B cell (primary cell): ENCODE data around the gene BDP1. TPM values are rescaled to one million over a fixed set of nuclear protein-coding genes. Genes with fewer than 3 reads are reported as not detected.
"Not testable (repeated sequence)": the region's sequence is repeated elsewhere in the genome, so short reads cannot be mapped to it uniquely, and the experiment has no call there.

Source experiments
- ATAC-seq: fragments of 200-7000 bp; cut with Tn5 transposase; one replicate; pipeline ENCODE4 v1.10.0; 2021; ENCODE audit warnings: low read depth, mild to moderate bottlenecking, moderate number of reproducible peaks, moderate library complexity
- CTCF ChIA-PET: fragments of 350-600 bp; sonication (Branson Sonifier 250); formaldehyde crosslinking; loops from one replicate; lab custom pipeline; 2021; ENCODE audit warnings: antibody characterized with exemption, inconsistent platforms; lab: Charles Lee
- POLR2A ChIA-PET: fragments of 350-600 bp; sonication (Branson Sonifier 250); formaldehyde crosslinking; loops from one replicate; lab custom pipeline; 2021; ENCODE audit warnings: antibody characterized with exemption; lab: Charles Lee
- DNase-seq: peaks from one replicate; pipeline ENCODE4 v3.0.0; 2013
- H2AFZ ChIP-seq: 2 replicates; pipeline ENCODE4 v1.6.1; 2012; ENCODE audit warnings: mild to moderate bottlenecking, low read depth, low read length; ENCODE audit not compliant: insufficient read depth, poor library complexity, severe bottlenecking
- H3K27ac ChIP-seq, 2 donors: 1 replicate in 1 of 2; 2 replicates in 1 of 2; pipeline ENCODE4 v1.5.1; 2012 to 2013; ENCODE audit warnings: low read length in 2 of 2, mild to moderate bottlenecking in 2 of 2, moderate library complexity in 1 of 2
- H3K27me3 ChIP-seq, 4 experiments: fragments of 200-600 bp in 1 of 4; sonication (generic) in 1 of 4; replicated peaks in 1 of 4; 1 replicate in 2 of 4; 2 replicates in 2 of 4; pipeline versions ENCODE4 v1.6.1 to v1.7.0; 2013 to 2016; ENCODE audit warnings: low read length in 3 of 4, mild to moderate bottlenecking in 2 of 4, mixed read lengths in 1 of 4, moderate library complexity in 1 of 4; ENCODE audit not compliant: insufficient read depth in 4 of 4, control insufficient read depth in 3 of 4; ENCODE audit errors: control extremely low read depth in 1 of 4
- H3K36me3 ChIP-seq, 2 experiments: replicated peaks in 1 of 2; 1 replicate in 1 of 2; 2 replicates in 1 of 2; pipeline versions ENCODE4 v1.6.1 to v1.7.1; 2013; ENCODE audit warnings: low read length in 1 of 2; ENCODE audit not compliant: insufficient read depth in 2 of 2, control insufficient read depth in 1 of 2; ENCODE audit errors: control extremely low read depth in 1 of 2, extremely low read depth in 1 of 2
- H3K4me1 ChIP-seq, 2 donors: fragments of 200-600 bp in 1 of 2; sonication (generic) in 1 of 2; 1 replicate in 1 of 2; 2 replicates in 1 of 2; pipeline versions ENCODE4 v1.5.1 to v1.6.1; 2013 to 2017; ENCODE audit warnings: low read length in 2 of 2; ENCODE audit not compliant: control insufficient read depth in 2 of 2, insufficient read depth in 2 of 2
- H3K4me2 ChIP-seq: replicated peaks from 2 replicates; pipeline ENCODE3; 2012; ENCODE audit warnings: mild to moderate bottlenecking, low read depth, low read length; ENCODE audit not compliant: poor library complexity, severe bottlenecking
- H3K4me3 ChIP-seq, 5 experiments: fragments of 200-600 bp in 1 of 5; sonication (generic) in 1 of 5; 1 replicate in 3 of 5; 2 replicates in 2 of 5; pipeline versions ENCODE4 v1.5.1 to v1.7.0; 2011 to 2016; ENCODE audit warnings: low read length in 4 of 5, mild to moderate bottlenecking in 4 of 5, low read depth in 2 of 5, control low read depth in 1 of 5, moderate library complexity in 1 of 5; ENCODE audit not compliant: insufficient read depth in 1 of 5; ENCODE audit errors: control extremely low read depth in 1 of 5, extremely low read depth in 1 of 5
- H3K79me2 ChIP-seq: fragments of 200-600 bp; sonication (generic); one replicate; pipeline ENCODE4 v1.6.0; 2016; ENCODE audit warnings: low read length; ENCODE audit not compliant: control insufficient read depth, insufficient read depth
- H3K9ac ChIP-seq: fragments of 200-600 bp; sonication (generic); 2 replicates; pipeline ENCODE4 v1.6.1; 2017; ENCODE audit warnings: mild to moderate bottlenecking, low read length, moderate library complexity
- H3K9me3 ChIP-seq, 3 donors: one replicate each; pipeline versions ENCODE4 v1.6.1 to v1.7.1; 2013; ENCODE audit warnings: low read length in 2 of 3; ENCODE audit not compliant: control insufficient read depth in 2 of 3, insufficient read depth in 1 of 3; ENCODE audit errors: control extremely low read depth in 1 of 3
- H4K20me1 ChIP-seq: 2 replicates; pipeline ENCODE4 v1.6.0; 2012; ENCODE audit warnings: mild to moderate bottlenecking, low read length; ENCODE audit not compliant: insufficient read depth, control insufficient read depth, poor library complexity, severe bottlenecking
- H3K27ac Mint-ChIP-seq: one replicate; pipeline ENCODE4 v1.8.0; 2021; ENCODE audit warnings: mixed read lengths
- H3K27me3 Mint-ChIP-seq: one replicate; pipeline ENCODE4 v1.8.0; 2021; ENCODE audit warnings: mixed read lengths
- H3K4me1 Mint-ChIP-seq: one replicate; pipeline ENCODE4 v1.8.0; 2021; ENCODE audit warnings: mixed read lengths
- H3K4me3 Mint-ChIP-seq: one replicate; pipeline ENCODE4 v1.8.0; 2021; ENCODE audit warnings: mixed read lengths
- H3K9me3 Mint-ChIP-seq: one replicate; pipeline ENCODE4 v1.8.0; 2022; ENCODE audit warnings: mixed read lengths; ENCODE audit not compliant: insufficient read depth
- EZH2 ChIP-seq: IDR thresholded peaks from 2 replicates; pipeline ENCODE4 v1.6.1; 2012; ENCODE audit warnings: borderline replicate concordance, low read depth, mild to moderate bottlenecking, moderate library complexity, low read length; ENCODE audit not compliant: insufficient read depth, poor library complexity, severe bottlenecking
- WGBS: methylation state at CpG from one replicate; pipeline ENCODE4 v1.1.5; 2013; ENCODE audit warnings: missing lambda C conversion rate; ENCODE audit not compliant: insufficient coverage; 5-methylcytosine and 5-hydroxymethylcytosine counted together
- intact Hi-C: fragments of 100-400 bp; cut with micrococcal nuclease; formaldehyde crosslinking; loops from one replicate; pipeline ENCODE4 v1.10.0; 2022
- polyA plus RNA-seq: library from polyadenylated mRNA; depleted of rRNA; stranded (reverse); fragments of >200 nt; gene quantifications from 2 replicates; pipeline ENCODE4 v1.2.3, GENCODE V29; 2012
- total RNA-seq, 2 donors: library from RNA; stranded (reverse); fragments of 120-200 nt in 1 of 2; gene quantifications; 1 replicate in 1 of 2; 2 replicates in 1 of 2; pipeline versions ENCODE4 v1.2.3 to v1.2.4, GENCODE V29; 2013 to 2022
- TF ChIP-seq, protein P1 (sequence below): fragments of 200-600 bp; IDR thresholded peaks from one replicate; pipeline ENCODE4 v1.8.0; 2022; ENCODE audit warnings: antibody characterized with exemption, mild to moderate bottlenecking

Gene BDP1
- total and polyA plus RNA-seq, 2 donors (not counting 1 experiment from before 2014, with no cell fraction given), result 7.9 to 59.4 TPM

DNA sequence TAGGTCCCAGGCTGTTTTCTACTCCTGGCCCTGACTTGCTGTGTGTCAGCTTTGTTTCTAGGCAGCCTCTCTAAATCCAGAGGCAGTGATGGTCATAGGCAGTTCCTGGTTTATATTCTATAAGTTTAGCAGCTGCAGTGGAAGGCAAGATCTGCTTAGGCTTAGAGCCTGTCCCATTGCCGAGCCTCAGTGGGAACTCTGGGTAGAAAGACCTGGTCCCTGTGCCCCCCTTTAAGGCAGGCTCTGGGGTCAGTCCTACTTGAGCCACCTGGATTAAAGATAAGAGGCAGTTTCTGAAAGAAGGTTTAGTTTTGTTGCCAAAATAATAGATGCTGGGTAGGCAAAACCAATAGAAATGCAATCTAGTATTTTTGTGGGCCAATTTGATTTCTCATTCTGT, 145.3 kb downstream of the BDP1 start:
- Histone ChIP-seq H3K9ac (no peak overlapping the region), H3K79me2 (peaks cover 25% of the 10 kb centered on the region), H3K4me3 (no peak overlapping the region), H2AFZ (no peak overlapping the region), H3K4me2 (no peak overlapping the region), H3K36me3 (peaks cover 14 to 67% of the 10 kb centered on the region in 2 experiments), H3K4me1 (no peaks in the 10 kb centered on the region), H3K27me3 (no peaks in the 10 kb centered on the region), H3K27ac (peak overlapping the region in 1 of 2 donors; percentile 30), H3K9me3 (no peaks in the 10 kb centered on the region), H4K20me1 (no peaks in the 10 kb centered on the region)
- Mint-ChIP-seq H3K27ac (no peak overlapping the region), H3K4me1 (peaks cover 1% of the 10 kb centered on the region), H3K27me3 (no peaks in the 10 kb centered on the region), H3K4me3 (no peak overlapping the region), H3K9me3 (no peaks in the 10 kb centered on the region)
- WGBS, result 100% methylated on average over 1 of the region's 1 CpG
- ATAC-seq (no peak), DNase-seq (no peak)
- ChIA-PET CTCF (interaction anchor here (0.6 to 2.2 kb wide), 5 partner anchors 8 to 125 kb away, joined by 3 to 10 read pairs (median 4); partner anchors contain the start of gene MCCC2), POLR2A (no interaction called here)
- intact Hi-C loops, result no loop called here
- TF ChIP-seq EZH2, result no peak
- TF ChIP-seq, protein P1, sequence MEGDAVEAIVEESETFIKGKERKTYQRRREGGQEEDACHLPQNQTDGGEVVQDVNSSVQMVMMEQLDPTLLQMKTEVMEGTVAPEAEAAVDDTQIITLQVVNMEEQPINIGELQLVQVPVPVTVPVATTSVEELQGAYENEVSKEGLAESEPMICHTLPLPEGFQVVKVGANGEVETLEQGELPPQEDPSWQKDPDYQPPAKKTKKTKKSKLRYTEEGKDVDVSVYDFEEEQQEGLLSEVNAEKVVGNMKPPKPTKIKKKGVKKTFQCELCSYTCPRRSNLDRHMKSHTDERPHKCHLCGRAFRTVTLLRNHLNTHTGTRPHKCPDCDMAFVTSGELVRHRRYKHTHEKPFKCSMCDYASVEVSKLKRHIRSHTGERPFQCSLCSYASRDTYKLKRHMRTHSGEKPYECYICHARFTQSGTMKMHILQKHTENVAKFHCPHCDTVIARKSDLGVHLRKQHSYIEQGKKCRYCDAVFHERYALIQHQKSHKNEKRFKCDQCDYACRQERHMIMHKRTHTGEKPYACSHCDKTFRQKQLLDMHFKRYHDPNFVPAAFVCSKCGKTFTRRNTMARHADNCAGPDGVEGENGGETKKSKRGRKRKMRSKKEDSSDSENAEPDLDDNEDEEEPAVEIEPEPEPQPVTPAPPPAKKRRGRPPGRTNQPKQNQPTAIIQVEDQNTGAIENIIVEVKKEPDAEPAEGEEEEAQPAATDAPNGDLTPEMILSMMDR, result no peak

DNA sequence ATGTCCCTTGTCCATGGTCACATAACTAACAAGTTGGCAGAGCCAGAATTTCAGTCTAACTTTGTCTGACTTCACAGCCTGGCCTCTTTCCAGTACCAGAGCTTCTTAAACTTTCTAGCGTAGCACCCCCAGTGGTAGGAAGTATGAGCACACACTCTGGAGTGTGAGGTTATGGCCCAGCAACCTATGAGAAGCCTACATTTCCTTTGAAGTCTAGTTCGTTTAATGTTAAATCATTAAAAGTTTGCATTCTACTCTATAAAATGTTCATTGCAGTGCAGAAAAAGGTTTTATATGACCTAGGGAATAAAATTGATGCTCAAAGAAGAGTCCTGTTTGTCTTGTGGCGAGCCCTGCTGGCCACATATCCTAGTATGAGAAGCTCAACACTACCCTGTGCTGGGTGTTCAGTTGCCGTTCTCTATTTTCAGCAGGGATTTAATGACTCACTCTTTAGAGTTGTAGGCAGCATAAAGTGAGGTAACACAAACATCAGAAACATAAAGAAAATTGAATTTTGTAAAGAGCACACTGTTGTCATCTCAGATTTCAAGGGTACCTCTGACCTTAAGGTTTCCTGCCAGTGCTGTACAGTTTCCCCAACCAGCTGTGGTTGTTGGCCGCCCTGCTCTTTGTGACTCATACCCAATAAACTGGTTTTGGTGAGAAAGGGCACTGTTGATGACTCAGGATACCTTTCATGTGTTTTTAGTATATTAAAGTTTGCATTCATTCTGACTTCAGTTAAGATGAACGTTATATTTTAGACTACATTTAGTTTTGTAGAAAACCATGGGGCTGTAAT, 146.0 kb downstream of the BDP1 start:
- Histone ChIP-seq H3K79me2 (peaks cover 22% of the 10 kb centered on the region), H3K4me1 (no peaks in the 10 kb centered on the region), H3K9me3 (no peaks in the 10 kb centered on the region), H3K27me3 (no peaks in the 10 kb centered on the region), H4K20me1 (no peaks in the 10 kb centered on the region), H3K36me3 (peaks cover 14 to 62% of the 10 kb centered on the region in 2 experiments), H3K27ac (no peak overlapping the region), H3K4me3 (no peak overlapping the region), H2AFZ (no peak overlapping the region), H3K9ac (no peak overlapping the region), H3K4me2 (no peak overlapping the region)
- intact Hi-C loops, result no loop called here
- Mint-ChIP-seq H3K27ac (no peak overlapping the region), H3K4me1 (peaks cover 1% of the 10 kb centered on the region), H3K27me3 (no peaks in the 10 kb centered on the region), H3K4me3 (no peak overlapping the region), H3K9me3 (no peaks in the 10 kb centered on the region)
- ChIA-PET POLR2A (no interaction called here), CTCF (interaction anchor here (1.2 to 2.2 kb wide), 4 partner anchors 9 to 125 kb away, joined by 3 to 10 read pairs (median 5); partner anchors contain the start of gene MCCC2)
- DNase-seq, result peak; percentile 50
- no peak for TF ChIP-seq EZH2
- TF ChIP-seq, protein P1, result peak; percentile 81
- ATAC-seq, result peak; percentile 70
- no CpG with 5 or more reads among the region's 6 CpGs for WGBS

- H3K9me3 Mint-ChIP-seq, H3K9me3 ChIP-seq, H3K27me3 ChIP-seq, DNase-seq, H3K4me3 ChIP-seq, H3K9ac ChIP-seq, H3K4me3 Mint-ChIP-seq, H3K4me1 ChIP-seq, H3K27ac ChIP-seq, POLR2A ChIA-PET, intact Hi-C loops, H3K27ac Mint-ChIP-seq, H2AFZ ChIP-seq, H3K27me3 Mint-ChIP-seq, ATAC-seq, CTCF ChIA-PET, H3K4me2 ChIP-seq, H3K4me1 Mint-ChIP-seq, H4K20me1 ChIP-seq: not testable (repeated sequence)
- 88% methylated on average over 5 of the region's 16 CpGs for whole genome bisulfite sequencing
- H3K79me2 ChIP-seq, result peaks cover 19% of the 10 kb centered on the region
- H3K36me3 ChIP-seq, result peaks cover 6 to 13% of the 10 kb centered on the region in 2 experiments
These were observed 154.5 kb downstream of the BDP1 start for GRCh38 chr5:71609916-71610315.
